Upper lobe of right lung (tissue), 1 donor: Measurements from ENCODE around the gene ZNF581. TPM values are rescaled to one million over a fixed set of nuclear protein-coding genes. Genes with fewer than 3 reads are reported as not detected.

Source experiments
- ATAC-seq: fragments of 200-7000 bp; cut with Tn5 transposase; one replicate; pipeline ENCODE4 v1.9.1; 2020; ENCODE audit warnings: mild to moderate bottlenecking, moderate library complexity
- DNase-seq: peaks from one replicate; pipeline ENCODE4 v3.0.0-alpha.2; 2020
- H3K27ac ChIP-seq: fragments of 200-600 bp; one replicate; pipeline ENCODE4 v1.8.0; 2022
- H3K27me3 ChIP-seq: fragments of 200-600 bp; one replicate; pipeline ENCODE4 v1.8.0; 2022; ENCODE audit warnings: mild to moderate bottlenecking
- H3K36me3 ChIP-seq: fragments of 200-600 bp; one replicate; pipeline ENCODE4 v1.8.0; 2022
- H3K4me1 ChIP-seq: fragments of 200-600 bp; one replicate; pipeline ENCODE4 v1.8.0; 2022
- H3K4me3 ChIP-seq: fragments of 200-600 bp; one replicate; pipeline ENCODE4 v1.8.0; 2022; ENCODE audit warnings: mild to moderate bottlenecking
- H3K9me3 ChIP-seq: fragments of 200-600 bp; one replicate; pipeline ENCODE4 v1.8.0; 2022
- intact Hi-C: fragments of 100-400 bp; cut with DNase I; formaldehyde crosslinking; loops from one replicate; pipeline ENCODE4 v1.11.0; 2022
- total RNA-seq: library from RNA; stranded (reverse); fragmentation: NEBNext Ultra II Directional; extraction: Animal tissue kit (Norgen Biotek cat#: 25700); gene quantifications from one replicate; pipeline ENCODE4 v1.2.1, GENCODE V29; 2021
- TF ChIP-seq, protein P1 (sequence below): fragments of 200-600 bp; IDR thresholded peaks from one replicate; pipeline ENCODE4 v1.8.0; 2022; ENCODE audit warnings: antibody characterized with exemption
- donor health status: DM: no; HTN: yes; CAD: no; lungs with severe emphysema.

Gene ZNF581
- total RNA-seq, 1 donor from 2014 or later, result 16.4 TPM

- DNase-seq (peak; percentile 64), ATAC-seq (no peak)
- Histone ChIP-seq H3K9me3 (no peaks in the 10 kb centered on the region), H3K27ac (no peak overlapping the region), H3K36me3 (peaks cover 84% of the 10 kb centered on the region), H3K27me3 (no peaks in the 10 kb centered on the region), H3K4me3 (no peak overlapping the region), H3K4me1 (peaks cover 2% of the 10 kb centered on the region)
- intact Hi-C loops, result no loop called here
- TF ChIP-seq, protein P1, sequence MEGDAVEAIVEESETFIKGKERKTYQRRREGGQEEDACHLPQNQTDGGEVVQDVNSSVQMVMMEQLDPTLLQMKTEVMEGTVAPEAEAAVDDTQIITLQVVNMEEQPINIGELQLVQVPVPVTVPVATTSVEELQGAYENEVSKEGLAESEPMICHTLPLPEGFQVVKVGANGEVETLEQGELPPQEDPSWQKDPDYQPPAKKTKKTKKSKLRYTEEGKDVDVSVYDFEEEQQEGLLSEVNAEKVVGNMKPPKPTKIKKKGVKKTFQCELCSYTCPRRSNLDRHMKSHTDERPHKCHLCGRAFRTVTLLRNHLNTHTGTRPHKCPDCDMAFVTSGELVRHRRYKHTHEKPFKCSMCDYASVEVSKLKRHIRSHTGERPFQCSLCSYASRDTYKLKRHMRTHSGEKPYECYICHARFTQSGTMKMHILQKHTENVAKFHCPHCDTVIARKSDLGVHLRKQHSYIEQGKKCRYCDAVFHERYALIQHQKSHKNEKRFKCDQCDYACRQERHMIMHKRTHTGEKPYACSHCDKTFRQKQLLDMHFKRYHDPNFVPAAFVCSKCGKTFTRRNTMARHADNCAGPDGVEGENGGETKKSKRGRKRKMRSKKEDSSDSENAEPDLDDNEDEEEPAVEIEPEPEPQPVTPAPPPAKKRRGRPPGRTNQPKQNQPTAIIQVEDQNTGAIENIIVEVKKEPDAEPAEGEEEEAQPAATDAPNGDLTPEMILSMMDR, result no peak
Measured at GRCh38 chr19:55689411-55690108, 46.1 kb downstream of the ZNF581 start.

GRCh38 chr19:55690109-55690768 is 46.8 kb downstream of the ZNF581 start:
- H3K9me3 ChIP-seq, result no peaks in the 10 kb centered on the region
- no peak overlapping the region for H3K27ac ChIP-seq
- H3K27me3 ChIP-seq, result no peaks in the 10 kb centered on the region
- no peaks in the 10 kb centered on the region for H3K4me1 ChIP-seq
- intact Hi-C loops, result no loop called here
- H3K36me3 ChIP-seq, result peaks cover 84% of the 10 kb centered on the region
- ATAC-seq (no peak), DNase-seq (peak; percentile 49)
- TF ChIP-seq, protein P1, result no peak
- H3K4me3 ChIP-seq, result no peak overlapping the region

DNA sequence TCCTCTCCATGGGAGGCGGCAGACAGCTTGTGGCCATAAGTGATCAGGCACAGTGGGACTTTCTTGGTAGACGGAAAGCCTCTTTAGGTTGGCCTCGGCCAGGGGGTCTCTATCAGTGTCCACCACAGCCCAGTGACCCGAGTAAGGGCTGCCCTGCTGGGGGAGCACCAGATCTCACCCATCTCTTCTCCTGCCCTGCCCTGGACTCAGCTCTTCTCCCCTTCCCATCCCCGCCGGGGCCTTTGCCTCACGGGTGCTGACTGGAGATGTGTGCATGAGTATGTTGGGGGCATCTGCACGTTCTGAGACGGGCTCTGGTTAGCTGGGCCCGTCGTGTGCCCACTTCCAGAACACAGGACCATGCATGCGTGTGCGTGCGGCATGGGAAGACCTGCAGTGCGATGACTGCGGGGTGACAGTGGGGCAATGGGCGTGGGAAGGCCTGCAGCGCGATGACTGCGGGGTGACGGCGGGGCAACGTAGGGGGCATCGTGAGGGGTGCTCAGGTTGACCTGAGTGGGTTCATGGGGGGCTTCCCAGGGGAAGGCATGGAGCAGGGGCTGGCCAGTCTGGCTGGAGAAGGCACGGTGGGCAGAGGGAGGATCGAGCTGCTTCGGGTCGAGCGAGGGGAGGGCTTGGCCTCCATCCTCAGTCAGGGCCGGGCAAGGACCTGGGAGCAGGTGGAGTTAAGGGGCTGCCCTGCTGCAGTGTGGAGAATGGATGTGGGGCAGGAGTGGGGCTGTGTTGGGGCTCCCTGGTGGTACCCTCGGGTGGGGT is 47.5 kb downstream of the ZNF581 start:
- no peaks in the 10 kb centered on the region for H3K27me3 ChIP-seq
- DNase-seq, result peak; percentile 63
- H3K4me3 ChIP-seq, result no peak overlapping the region
- no peak for ATAC-seq
- H3K36me3 ChIP-seq, result peaks cover 84% of the 10 kb centered on the region
- H3K4me1 ChIP-seq, result no peaks in the 10 kb centered on the region
- TF ChIP-seq, protein P1, result no peak
- no peaks in the 10 kb centered on the region for H3K9me3 ChIP-seq
- intact Hi-C loops, result no loop called here
- H3K27ac ChIP-seq, result no peak overlapping the region

- no peak for ATAC-seq
- Histone ChIP-seq H3K36me3 (peaks cover 86% of the 10 kb centered on the region), H3K9me3 (no peaks in the 10 kb centered on the region), H3K4me3 (no peak overlapping the region), H3K27me3 (no peaks in the 10 kb centered on the region), H3K4me1 (no peaks in the 10 kb centered on the region), H3K27ac (no peak overlapping the region)
- no peak for DNase-seq
- intact Hi-C loops, result no loop called here
- TF ChIP-seq, protein P1, result no peak
Measured at GRCh38 chr19:55691561-55692481, 48.4 kb downstream of the ZNF581 start.

DNA sequence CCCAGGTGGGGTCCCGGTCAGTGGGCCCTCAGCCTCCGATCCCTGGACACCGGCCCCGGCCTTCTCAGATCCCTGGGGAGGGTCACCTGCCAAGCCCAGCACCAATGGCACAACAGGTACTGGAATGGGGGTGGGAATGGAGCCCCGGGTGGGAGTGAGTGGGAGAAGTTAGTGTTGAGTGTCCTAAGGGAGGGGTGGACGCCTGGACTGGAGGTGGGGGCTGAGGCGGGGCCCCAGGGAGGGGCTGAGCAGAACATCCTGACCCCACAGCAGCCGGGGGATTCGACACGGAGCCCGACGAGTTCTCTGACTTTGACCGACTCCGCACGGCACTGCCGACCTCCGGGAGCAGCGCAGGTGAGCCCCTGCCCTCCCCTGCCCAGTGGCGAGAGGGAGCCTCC is 49.2 kb downstream of the ZNF581 start:
- intact Hi-C loops, result no loop called here
- no peaks in the 10 kb centered on the region for H3K4me1 ChIP-seq
- peaks cover 88% of the 10 kb centered on the region for H3K36me3 ChIP-seq
- no peak for ATAC-seq
- H3K4me3 ChIP-seq, result no peak overlapping the region
- H3K27me3 ChIP-seq, result no peaks in the 10 kb centered on the region
- H3K9me3 ChIP-seq, result no peaks in the 10 kb centered on the region
- DNase-seq, result no peak
- no peak overlapping the region for H3K27ac ChIP-seq
- TF ChIP-seq, protein P1, result no peak
